ENCODE data around the gene EFCAB14. TPM values are rescaled to one million over a fixed set of nuclear protein-coding genes. Genes with fewer than 3 reads are reported as not detected.
"Not testable (repeated sequence)": the region's sequence is repeated elsewhere in the genome, so short reads cannot be mapped to it uniquely, and the experiment has no call there.

EFCAB14 gene
- total RNA-seq, 1 donor from 2014 or later, result 44.7 TPM

- H3F3A ChIP-seq (ENCODE audit: low read depth), result peaks cover 20% of the 10 kb centered on the region
- TF ChIP-seq CTCF (IDR thresholded peaks at IDR 0.05) (no peak), EZH2 (IDR thresholded peaks at IDR 0.05) (no peak), EZH2phosphoT487 (IDR thresholded peaks at IDR 0.05) (no peak)
- H3K9me3 Mint-ChIP-seq, result peaks cover 3% of the 10 kb centered on the region
- peaks cover 22% of the 10 kb centered on the region for H3K4me1 Mint-ChIP-seq
- H3K36me3 Mint-ChIP-seq, result no peaks in the 10 kb centered on the region
- no peak overlapping the region for H3K4me3 Mint-ChIP-seq
- H3K27me3 ChIP-seq, result no peaks in the 10 kb centered on the region
- H3K79me2 ChIP-seq (ENCODE audit: low read depth), result peaks cover 21% of the 10 kb centered on the region
- H3K4me3 ChIP-seq, result no peak overlapping the region
- H3K27me3 Mint-ChIP-seq (ENCODE audit: insufficient read depth, low read depth), result peaks cover 7% of the 10 kb centered on the region
- H3K27ac Mint-ChIP-seq, result no peak overlapping the region
- no peak overlapping the region for H3K9ac ChIP-seq
- H4K20me1 ChIP-seq (ENCODE audit: low read depth), result peaks cover 19% of the 10 kb centered on the region
- no peak for DNase-seq (ENCODE audit: low spot score)
- H3K9me3 ChIP-seq (ENCODE audit: low read depth), result no peaks in the 10 kb centered on the region
- H3K4me2 ChIP-seq, result no peak overlapping the region
- no peak overlapping the region for H2AFZ ChIP-seq (replicated peaks)
- H3K36me3 ChIP-seq, result no peaks in the 10 kb centered on the region
- no peak overlapping the region for H3K27ac ChIP-seq
- H3K4me1 ChIP-seq, result peaks cover 23% of the 10 kb centered on the region
Measured at GRCh38 chr1:46721686-46722205, 2.8 kb upstream of the EFCAB14 start.

DNA sequence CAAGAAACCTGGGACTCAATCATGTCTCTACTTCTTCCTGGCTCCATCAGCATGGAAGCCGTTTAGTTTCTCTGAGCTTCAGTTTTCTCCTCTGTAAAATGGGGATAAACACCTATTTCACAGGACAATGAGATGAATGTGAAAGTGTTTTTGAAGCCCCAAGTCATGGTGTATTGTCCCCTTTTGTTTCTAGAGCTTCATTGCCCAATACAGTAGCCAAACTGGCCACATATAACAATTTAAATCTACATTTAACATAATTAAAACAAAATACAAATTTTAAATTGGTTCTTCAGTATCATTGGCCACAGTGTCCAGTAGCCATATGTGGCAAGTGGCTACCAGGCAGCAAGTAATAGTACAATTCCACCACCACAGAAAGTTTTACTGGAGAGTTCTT lies 2.3 kb upstream of the EFCAB14 start:
- H3K79me2 ChIP-seq (ENCODE audit: low read depth), result peaks cover 26% of the 10 kb centered on the region
- H3K36me3 ChIP-seq, result no peaks in the 10 kb centered on the region
- TF ChIP-seq EZH2phosphoT487 (IDR thresholded peaks at IDR 0.05), result no peak
- TF ChIP-seq EZH2 (IDR thresholded peaks at IDR 0.05), result no peak
- TF ChIP-seq CTCF (IDR thresholded peaks at IDR 0.05), result no peak
- Mint-ChIP-seq H3K27me3 (ENCODE audit: insufficient read depth, low read depth) (peaks cover 7% of the 10 kb centered on the region), H3K4me3 (no peak overlapping the region), H3K4me1 (peaks cover 28% of the 10 kb centered on the region), H3K36me3 (peaks cover 1% of the 10 kb centered on the region), H3K9me3 (peaks cover 3% of the 10 kb centered on the region), H3K27ac (no peak overlapping the region)
- H4K20me1 ChIP-seq (ENCODE audit: low read depth), result peaks cover 24% of the 10 kb centered on the region
- peaks cover 20% of the 10 kb centered on the region for H3F3A ChIP-seq (ENCODE audit: low read depth)
- no peak overlapping the region for H3K4me3 ChIP-seq
- no peak overlapping the region for H3K4me2 ChIP-seq
- H3K27ac ChIP-seq, result no peak overlapping the region
- no peak overlapping the region for H3K9ac ChIP-seq
- H3K27me3 ChIP-seq, result no peaks in the 10 kb centered on the region
- peaks cover 27% of the 10 kb centered on the region for H3K4me1 ChIP-seq
- H3K9me3 ChIP-seq (ENCODE audit: low read depth), result no peaks in the 10 kb centered on the region
- no peak for DNase-seq (ENCODE audit: low spot score)
- H2AFZ ChIP-seq (replicated peaks), result no peak overlapping the region

DNA sequence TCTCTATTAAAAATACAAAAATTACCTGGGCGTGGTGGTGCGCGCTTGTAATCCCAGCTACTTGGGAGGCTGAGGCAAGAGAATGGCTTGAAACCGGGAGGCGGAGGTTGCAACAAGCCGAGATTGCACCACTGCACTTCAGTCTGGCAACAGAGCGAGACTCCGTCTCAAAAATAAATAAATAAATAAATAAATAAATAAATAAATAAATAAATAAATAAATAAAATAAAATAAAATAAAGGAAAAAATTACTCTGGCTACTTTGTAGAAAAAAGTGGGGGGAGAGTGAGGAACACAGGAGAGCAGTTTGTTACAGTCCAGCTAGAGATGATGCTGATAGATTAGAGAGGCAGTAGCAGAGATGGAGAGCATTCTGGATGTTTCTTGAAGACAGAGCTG lies 1.4 kb upstream of the EFCAB14 start:
- peaks cover 24% of the 10 kb centered on the region for H4K20me1 ChIP-seq (ENCODE audit: low read depth)
- not testable (repeated sequence) for H3K9me3 ChIP-seq (ENCODE audit: low read depth); H3K27ac ChIP-seq; H3K27me3 Mint-ChIP-seq (ENCODE audit: insufficient read depth, low read depth); H3K4me3 Mint-ChIP-seq; H2AFZ ChIP-seq (replicated peaks); H3K36me3 ChIP-seq; H3K27ac Mint-ChIP-seq; DNase-seq (ENCODE audit: low spot score); H3K9ac ChIP-seq; H3K4me2 ChIP-seq; H3K27me3 ChIP-seq; H3K36me3 Mint-ChIP-seq; H3K4me3 ChIP-seq; H3K9me3 Mint-ChIP-seq
- H3K79me2 ChIP-seq (ENCODE audit: low read depth), result peaks cover 26% of the 10 kb centered on the region
- H3K4me1 Mint-ChIP-seq, result peaks cover 29% of the 10 kb centered on the region
- peaks cover 20% of the 10 kb centered on the region for H3F3A ChIP-seq (ENCODE audit: low read depth)
- peaks cover 27% of the 10 kb centered on the region for H3K4me1 ChIP-seq

- Histone ChIP-seq H3K27me3 (no peaks in the 10 kb centered on the region), H3K36me3 (no peaks in the 10 kb centered on the region), H3F3A (ENCODE audit: low read depth) (peaks cover 17% of the 10 kb centered on the region), H3K9me3 (ENCODE audit: low read depth) (no peaks in the 10 kb centered on the region), H3K9ac (no peak overlapping the region), H3K27ac (no peak overlapping the region), H3K79me2 (ENCODE audit: low read depth) (peaks cover 26% of the 10 kb centered on the region), H4K20me1 (ENCODE audit: low read depth) (peaks cover 24% of the 10 kb centered on the region), H2AFZ (replicated peaks) (peak overlapping the region; percentile 44), H3K4me2 (peak overlapping the region; percentile 95), H3K4me1 (peaks cover 27% of the 10 kb centered on the region), H3K4me3 (peak overlapping the region; percentile 95)
- peaks cover 29% of the 10 kb centered on the region for H3K4me1 Mint-ChIP-seq
- TF ChIP-seq CTCF (IDR thresholded peaks at IDR 0.05) (no peak), EZH2phosphoT487 (IDR thresholded peaks at IDR 0.05) (no peak), EZH2 (IDR thresholded peaks at IDR 0.05) (no peak)
- peak overlapping the region; percentile 98 for H3K4me3 Mint-ChIP-seq
- no peak for DNase-seq (ENCODE audit: low spot score)
- no peak overlapping the region for H3K27ac Mint-ChIP-seq
- H3K27me3 Mint-ChIP-seq (ENCODE audit: insufficient read depth, low read depth), result peaks cover 5% of the 10 kb centered on the region
- no peaks in the 10 kb centered on the region for H3K9me3 Mint-ChIP-seq
- H3K36me3 Mint-ChIP-seq, result peaks cover 2% of the 10 kb centered on the region
Measured at GRCh38 chr1:46719689-46720088, 775 bp upstream of the EFCAB14 start.
